Colonic mucosa (tissue), 4 donors: ENCODE data around the gene SYT17. TPM values are rescaled to one million over a fixed set of nuclear protein-coding genes. Genes with fewer than 3 reads are reported as not detected.
A peak's percentile ranks its signal among the peaks of the same experiment; 100 is the strongest.

Experiments used
- DNase-seq: peaks from one replicate; pipeline ENCODE4 v3.0.0-alpha.2; 2020
- H3K27ac ChIP-seq: fragments of 200-600 bp; one replicate; pipeline ENCODE4 v1.8.0; 2021
- H3K27me3 ChIP-seq: fragments of 200-600 bp; one replicate; pipeline ENCODE4 v1.8.0; 2021
- H3K36me3 ChIP-seq: fragments of 200-600 bp; one replicate; pipeline ENCODE4 v1.8.0; 2021
- H3K4me1 ChIP-seq: fragments of 200-600 bp; one replicate; pipeline ENCODE4 v1.8.0; 2021; ENCODE audit warnings: mild to moderate bottlenecking
- H3K4me3 ChIP-seq: fragments of 200-600 bp; one replicate; pipeline ENCODE4 v1.8.0; 2021
- H3K9ac ChIP-seq, 2 donors: one replicate each; pipeline ENCODE4 v1.7.0; 2013; ENCODE audit warnings: control low read depth in 2 of 2, low read depth in 2 of 2, low read length in 2 of 2
- H3K9me3 ChIP-seq: fragments of 200-600 bp; one replicate; pipeline ENCODE4 v1.8.0; 2021
- CTCF ChIP-seq: fragments of 200-600 bp; IDR thresholded peaks from one replicate; pipeline ENCODE4 v1.8.0; 2022; ENCODE audit warnings: antibody characterized with exemption, mild to moderate bottlenecking
- intact Hi-C: fragments of 100-400 bp; cut with DNase I; formaldehyde crosslinking; loops from one replicate; pipeline ENCODE4 v1.14.1; 2022
- total RNA-seq, 2 donors: library from RNA; stranded (reverse); fragmentation: NEBNext Ultra II Directional in 1 of 2; extraction: Animal tissue kit (Norgen Biotek cat#: 25700) in 1 of 2; gene quantifications; one replicate each; pipeline ENCODE4 v1.2.1, GENCODE V29; 2021
- donor health status: healthy.
- donor health status: DM: no; HTN: no; CAD: no.
- donor health status: DM: no; HTN: no; CAD: no.

SYT17 gene
- total RNA-seq, 2 donors from 2014 or later: 5.1 to 5.5 TPM

DNA sequence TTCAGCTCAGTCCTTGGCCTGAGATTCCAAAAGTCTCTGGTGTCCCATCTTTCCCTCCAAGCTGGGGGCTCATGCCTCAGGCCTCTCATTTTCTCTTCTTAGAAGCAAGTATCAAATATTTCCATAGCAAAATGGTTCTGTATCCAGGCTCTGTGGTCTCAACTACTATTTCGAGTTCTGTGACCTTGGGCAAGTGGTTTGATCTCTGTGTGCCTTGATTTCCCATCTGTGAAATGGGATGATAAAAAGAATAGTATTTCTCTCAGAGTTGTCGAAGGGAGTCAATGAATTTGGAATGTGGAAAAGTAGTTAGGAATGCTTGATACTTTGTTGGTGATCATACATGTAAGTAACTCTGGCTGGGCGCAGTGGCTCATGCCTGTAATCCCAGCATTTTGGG, 6.4 kb downstream of the SYT17 start:
- Histone ChIP-seq H3K36me3 (no peaks in the 10 kb centered on the region), H3K9ac (no peak overlapping the region), H3K4me1 (no peaks in the 10 kb centered on the region), H3K27me3 (no peaks in the 10 kb centered on the region), H3K4me3 (no peak overlapping the region), H3K9me3 (no peaks in the 10 kb centered on the region), H3K27ac (no peak overlapping the region)
- no peak for TF ChIP-seq CTCF
- intact Hi-C loops: loop anchor here (5.0 kb wide), 1 partner anchor 203 kb away; no protein-coding TSS in a partner anchor
- no peak for DNase-seq

DNA sequence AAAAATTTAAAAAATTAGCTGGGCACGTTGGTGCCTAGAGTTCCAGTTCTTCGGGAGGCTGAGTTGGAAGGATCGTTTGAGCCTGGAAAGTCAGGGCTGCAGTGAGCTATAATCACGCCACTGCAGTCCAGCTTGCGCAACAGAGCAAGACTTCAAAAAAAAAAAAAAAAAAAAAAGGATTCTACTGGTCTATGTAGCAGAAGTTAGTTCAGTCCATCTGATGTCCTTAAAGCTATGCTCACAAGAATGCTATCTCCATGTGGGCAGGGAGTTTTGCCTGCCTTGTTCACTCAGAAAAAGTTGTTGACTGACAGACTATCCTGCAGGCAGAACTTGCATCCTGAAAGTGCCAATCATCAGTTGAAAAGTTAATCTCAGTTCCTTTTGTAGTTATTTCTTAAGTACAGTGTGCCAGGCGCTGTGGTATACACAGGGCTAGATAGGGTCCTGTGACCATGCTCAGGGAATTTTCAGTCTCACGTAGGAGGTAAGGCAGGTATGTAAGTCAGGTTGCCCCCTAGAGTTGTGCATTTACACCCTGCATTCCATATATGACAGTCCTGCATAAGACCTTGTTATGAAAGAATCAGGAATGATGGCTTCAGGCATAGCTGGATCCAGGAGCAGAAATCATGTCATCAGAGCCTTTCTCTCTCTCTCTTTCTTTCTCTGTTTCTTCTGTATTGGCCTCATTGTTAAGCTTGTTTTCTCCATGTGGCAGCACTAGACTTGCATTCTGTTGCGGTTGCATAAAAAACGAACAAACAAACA, 7.6 kb downstream of the SYT17 start:
- intact Hi-C loops: loop anchor here (5.0 kb wide), 1 partner anchor 88 kb away; no protein-coding TSS in a partner anchor
- Histone ChIP-seq H3K36me3 (no peaks in the 10 kb centered on the region), H3K4me3 (no peak overlapping the region), H3K4me1 (no peaks in the 10 kb centered on the region), H3K9ac (no peak overlapping the region), H3K27ac (no peak overlapping the region), H3K27me3 (no peaks in the 10 kb centered on the region), H3K9me3 (no peaks in the 10 kb centered on the region)
- no peak for DNase-seq
- TF ChIP-seq CTCF: no peak

DNA sequence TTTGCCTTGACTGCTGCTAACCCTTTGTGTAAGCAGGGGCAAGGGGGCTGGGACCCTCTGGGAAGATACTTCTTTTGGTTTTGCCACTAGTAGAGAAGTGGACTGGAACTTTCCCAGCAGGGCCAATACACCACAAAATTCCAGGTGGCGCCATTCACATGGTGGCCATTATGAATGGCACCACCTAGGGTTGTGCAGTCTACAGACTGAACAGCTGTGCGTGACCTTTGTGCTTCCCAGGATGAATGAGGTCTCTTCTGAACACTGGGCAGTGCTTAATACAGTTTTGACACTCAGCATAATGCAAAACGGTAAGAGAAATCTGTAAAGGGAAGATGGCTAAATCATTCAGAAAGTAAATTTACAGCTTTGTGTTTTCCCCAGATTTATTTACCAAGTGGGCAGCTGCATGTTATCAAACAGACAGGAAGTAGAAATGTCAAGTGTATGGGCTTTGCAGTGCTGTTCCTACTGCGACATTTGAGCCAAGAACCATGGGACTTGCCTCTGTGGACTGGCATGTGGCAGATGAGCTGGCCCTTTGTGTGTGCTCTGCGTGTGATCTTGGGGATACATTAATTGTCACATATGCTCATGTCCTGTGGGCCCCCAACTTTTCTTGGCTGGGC, 9.2 kb downstream of the SYT17 start:
- H3K27me3 ChIP-seq: no peaks in the 10 kb centered on the region
- H3K4me3 ChIP-seq: no peak overlapping the region
- no peaks in the 10 kb centered on the region for H3K4me1 ChIP-seq
- no peak for TF ChIP-seq CTCF
- H3K9ac ChIP-seq: no peak overlapping the region
- H3K36me3 ChIP-seq: no peaks in the 10 kb centered on the region
- intact Hi-C loops: loop anchor here (5.0 kb wide), 1 partner anchor 90 kb away; no protein-coding TSS in a partner anchor
- no peak for DNase-seq
- H3K9me3 ChIP-seq: no peaks in the 10 kb centered on the region
- H3K27ac ChIP-seq: no peak overlapping the region

DNA sequence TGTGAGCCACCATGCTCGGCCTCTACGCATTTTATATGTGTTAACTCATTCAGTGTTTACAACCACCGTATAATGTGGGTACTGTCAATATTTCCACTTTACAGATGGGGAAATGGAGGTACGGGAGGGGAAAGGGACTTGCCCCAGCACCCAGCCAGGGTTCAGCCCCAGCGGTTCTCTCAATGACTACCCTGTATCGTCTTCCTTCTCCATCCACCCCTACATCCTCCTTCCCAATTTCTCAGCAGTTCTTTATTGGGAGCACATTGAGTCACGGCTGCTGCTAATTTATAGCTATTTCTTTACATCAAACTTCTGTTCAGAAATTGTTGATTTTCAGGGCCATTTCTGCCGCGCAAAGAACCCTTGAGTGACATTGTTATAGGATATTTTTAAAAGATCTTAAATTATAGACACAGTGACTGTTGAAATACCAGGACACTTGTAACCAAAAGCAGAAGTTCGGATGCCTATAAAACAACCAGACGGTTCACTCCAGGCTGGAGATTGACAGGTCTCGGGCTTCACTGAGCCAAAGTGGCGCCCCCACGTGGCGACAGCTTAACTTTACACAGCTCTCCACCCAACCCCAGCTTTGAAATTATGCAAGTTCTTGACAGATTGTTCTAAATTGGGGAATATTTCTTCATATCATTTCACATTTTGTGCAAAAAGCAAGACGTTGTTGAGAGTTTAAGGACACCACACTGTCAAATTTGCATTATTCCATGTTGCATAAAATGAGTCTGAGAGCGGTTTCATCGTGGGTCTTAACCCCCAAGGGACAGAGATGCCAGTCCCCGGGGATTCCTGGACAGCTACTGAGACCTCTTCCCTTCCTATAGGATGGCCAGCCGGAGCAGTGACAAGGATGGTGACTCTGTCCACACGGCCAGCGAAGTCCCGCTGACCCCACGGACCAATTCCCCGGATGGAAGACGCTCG, 11.8 kb downstream of the SYT17 start:
- Histone ChIP-seq H3K36me3 (no peaks in the 10 kb centered on the region), H3K4me3 (no peak overlapping the region), H3K4me1 (no peaks in the 10 kb centered on the region), H3K27me3 (no peaks in the 10 kb centered on the region), H3K27ac (no peak overlapping the region), H3K9ac (no peak overlapping the region), H3K9me3 (no peaks in the 10 kb centered on the region)
- intact Hi-C loops: loop anchor here (5.0 kb wide), 1 partner anchor 93 kb away; no protein-coding TSS in a partner anchor
- DNase-seq: peak; percentile 71
- peak; percentile 70 for TF ChIP-seq CTCF

DNA sequence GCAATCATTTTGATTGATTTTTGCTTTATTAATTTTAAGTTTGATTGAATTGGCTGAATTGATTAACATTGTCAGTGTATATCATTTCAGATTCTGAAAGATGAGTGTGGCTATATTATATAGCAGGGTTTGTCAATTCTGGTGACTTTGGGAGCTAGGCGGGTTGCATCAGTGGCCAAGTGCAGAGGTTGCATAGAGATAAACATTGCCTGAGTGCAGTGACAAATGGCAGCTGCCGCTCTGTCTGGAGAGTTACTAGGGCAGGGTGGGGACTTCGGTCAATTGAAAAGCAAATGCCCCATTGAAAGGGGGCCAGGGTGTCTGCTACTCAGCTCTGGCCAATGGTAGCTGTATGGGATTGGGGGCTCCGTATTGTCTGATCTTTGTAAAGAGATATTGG, 12.7 kb downstream of the SYT17 start:
- H3K27ac ChIP-seq: no peak overlapping the region
- TF ChIP-seq CTCF: no peak
- no peaks in the 10 kb centered on the region for H3K4me1 ChIP-seq
- no peaks in the 10 kb centered on the region for H3K36me3 ChIP-seq
- no peak overlapping the region for H3K4me3 ChIP-seq
- no peaks in the 10 kb centered on the region for H3K9me3 ChIP-seq
- intact Hi-C loops: no loop called here
- no peak overlapping the region for H3K9ac ChIP-seq
- no peaks in the 10 kb centered on the region for H3K27me3 ChIP-seq
- DNase-seq: no peak
